ENCODE data around the gene DCAF8L1.
"Not testable (repeated sequence)": the region's sequence is repeated elsewhere in the genome, so short reads cannot be mapped to it uniquely, and the experiment has no call there.

The DCAF8L1 gene

GRCh38 chrX:27966955-27967354, 14.3 kb downstream of the DCAF8L1 start:
- no peak overlapping the region for H3K4me3 ChIP-seq (ENCODE audit: low read depth, low read length)
- in situ Hi-C loops (cut with HindIII; ENCODE audit: low sequenced_read_pairs), result no loop called here
- TF ChIP-seq CTCF (IDR thresholded peaks at IDR 0.05; ENCODE audit: low read depth, low read length), result no peak
- peak; percentile 51 for DNase-seq (ENCODE audit: low read depth, low spot score)

GRCh38 chrX:27966492-27966891, 14.8 kb downstream of the DCAF8L1 start:
- no peak for DNase-seq (ENCODE audit: low read depth, low spot score)
- no peak overlapping the region for H3K4me3 ChIP-seq (ENCODE audit: low read depth, low read length)
- in situ Hi-C loops (cut with HindIII; ENCODE audit: low sequenced_read_pairs), result no loop called here
- TF ChIP-seq CTCF (IDR thresholded peaks at IDR 0.05; ENCODE audit: low read depth, low read length), result no peak

GRCh38 chrX:27965348-27965747, 15.9 kb downstream of the DCAF8L1 start:
- DNase-seq (ENCODE audit: low read depth, low spot score); in situ Hi-C loops (cut with HindIII; ENCODE audit: low sequenced_read_pairs); H3K4me3 ChIP-seq (ENCODE audit: low read depth, low read length): not testable (repeated sequence)

- in situ Hi-C loops (cut with HindIII; ENCODE audit: low sequenced_read_pairs), result no loop called here
Measured at GRCh38 chrX:27964432-27964831, 16.8 kb downstream of the DCAF8L1 start.

GRCh38 chrX:27960410-27960809, 20.8 kb downstream of the DCAF8L1 start:
- in situ Hi-C loops (cut with HindIII; ENCODE audit: low sequenced_read_pairs); DNase-seq (ENCODE audit: low read depth, low spot score); H3K4me3 ChIP-seq (ENCODE audit: low read depth, low read length): not testable (repeated sequence)

More at GRCh38 chrX:27964432-27964831, 16.8 kb downstream of the DCAF8L1 start:
- H3K4me3 ChIP-seq (ENCODE audit: low read depth, low read length), result no peak overlapping the region
- TF ChIP-seq CTCF (IDR thresholded peaks at IDR 0.05; ENCODE audit: low read depth, low read length), result no peak
- peak; percentile 14 for DNase-seq (ENCODE audit: low read depth, low spot score)

- in situ Hi-C loops (cut with HindIII; ENCODE audit: low sequenced_read_pairs), result no loop called here
- DNase-seq (ENCODE audit: low read depth, low spot score), result no peak
- TF ChIP-seq CTCF (IDR thresholded peaks at IDR 0.05; ENCODE audit: low read depth, low read length), result no peak
- H3K4me3 ChIP-seq (ENCODE audit: low read depth, low read length), result no peak overlapping the region
Measured at GRCh38 chrX:27953171-27953570, 28.1 kb downstream of the DCAF8L1 start.

GRCh38 chrX:27933361-27933760, 47.9 kb downstream of the DCAF8L1 start:
- no peak for DNase-seq (ENCODE audit: low read depth, low spot score)
- in situ Hi-C loops (cut with HindIII; ENCODE audit: low sequenced_read_pairs), result no loop called here
- no peak overlapping the region for H3K4me3 ChIP-seq (ENCODE audit: low read depth, low read length)
- TF ChIP-seq CTCF (IDR thresholded peaks at IDR 0.05; ENCODE audit: low read depth, low read length), result no peak

Measured in astrocyte of the spinal cord (primary cell).